NB4 (cell line): ENCODE measurements around the gene GRIK2.
A peak's percentile ranks its signal among the peaks of the same experiment; 100 is the strongest.
"Not testable (repeated sequence)": the region's sequence is repeated elsewhere in the genome, so short reads cannot be mapped to it uniquely, and the experiment has no call there.

Experiments
- DNase-seq: peaks from one replicate; pipeline ENCODE4 v3.0.0; 2010; ENCODE audit warnings: low read depth
- H3K4me3 ChIP-seq: one replicate; pipeline ENCODE4 v1.5.1; 2011; ENCODE audit warnings: mild to moderate bottlenecking, low read depth, low read length, moderate library complexity
- CTCF ChIP-seq: IDR thresholded peaks from one replicate; pipeline ENCODE4 v1.5.1; 2012; ENCODE audit warnings: low read depth, low read length
- MYC ChIP-seq: IDR thresholded peaks from 2 replicates; pipeline ENCODE4 v1.6.1; 2011; ENCODE audit warnings: low read depth, low read length
- POLR2A ChIP-seq: IDR thresholded peaks from 2 replicates; pipeline ENCODE4 v1.6.1; 2011; ENCODE audit warnings: mild to moderate bottlenecking; ENCODE audit not compliant: insufficient read length; ENCODE audit errors: extremely low read depth
- TF ChIP-seq, protein P1 (sequence below): IDR thresholded peaks from 2 replicates; pipeline ENCODE4 v1.6.1; 2011; ENCODE audit warnings: low read depth, low read length

The GRIK2 gene

DNA sequence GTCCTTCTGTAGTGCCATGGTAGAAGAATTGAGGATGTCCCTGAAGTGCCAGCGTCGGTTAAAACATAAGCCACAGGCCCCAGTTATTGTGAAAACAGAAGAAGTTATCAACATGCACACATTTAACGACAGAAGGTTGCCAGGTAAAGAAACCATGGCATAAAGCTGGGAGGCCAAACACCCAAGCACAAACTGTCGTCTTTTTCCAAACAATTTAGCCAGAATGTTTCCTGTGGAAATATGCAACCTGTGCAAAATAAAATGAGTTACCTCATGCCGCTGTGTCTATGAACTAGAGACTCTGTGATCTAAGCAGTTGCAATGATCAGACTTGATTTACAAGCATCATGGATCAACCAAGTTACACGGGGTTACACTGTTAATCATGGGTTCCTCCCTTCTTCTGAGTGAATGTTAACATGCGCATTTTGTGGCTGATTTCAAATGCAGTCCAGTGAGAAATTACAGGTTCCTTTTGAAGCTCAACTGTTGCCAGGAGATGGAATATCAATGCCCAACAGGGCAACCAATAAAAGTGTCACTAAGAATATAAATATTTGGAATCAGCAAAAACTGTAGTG is 674.9 kb downstream of the GRIK2 start:
- TF ChIP-seq POLR2A (no peak), MYC (no peak), CTCF (no peak)
- TF ChIP-seq, protein P1, sequence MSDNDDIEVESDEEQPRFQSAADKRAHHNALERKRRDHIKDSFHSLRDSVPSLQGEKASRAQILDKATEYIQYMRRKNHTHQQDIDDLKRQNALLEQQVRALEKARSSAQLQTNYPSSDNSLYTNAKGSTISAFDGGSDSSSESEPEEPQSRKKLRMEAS, result no peak
- no peak overlapping the region for H3K4me3 ChIP-seq
- DNase-seq, result no peak

GRCh38 chr6:102075539-102075938 is 682.0 kb downstream of the GRIK2 start:
- DNase-seq, result no peak
- H3K4me3 ChIP-seq, result no peak overlapping the region
- TF ChIP-seq, protein P1, result no peak
- TF ChIP-seq MYC, result no peak
- no peak for TF ChIP-seq CTCF
- no peak for TF ChIP-seq POLR2A

DNA sequence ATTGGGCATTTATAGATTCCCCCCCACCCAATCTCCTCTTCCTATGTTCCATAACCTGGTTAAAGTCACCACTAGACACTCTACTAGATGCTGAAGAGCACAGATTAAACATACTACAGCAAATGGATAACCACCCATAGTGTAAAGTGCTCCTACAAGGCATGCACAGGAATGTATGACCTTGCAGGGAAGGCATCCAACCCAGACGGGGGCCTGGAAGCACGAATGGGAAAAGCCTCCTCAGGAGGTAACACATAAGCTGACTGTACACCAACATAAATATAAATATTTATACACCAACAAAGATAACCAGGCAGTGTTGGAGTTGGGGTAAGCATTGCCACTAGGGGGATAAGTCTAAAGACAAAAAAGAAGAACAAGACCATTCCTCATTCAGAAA is 691.7 kb downstream of the GRIK2 start:
- no peak overlapping the region for H3K4me3 ChIP-seq
- TF ChIP-seq MYC (no peak), POLR2A (no peak), CTCF (no peak)
- TF ChIP-seq, protein P1, result no peak
- DNase-seq, result no peak

- not testable (repeated sequence) for H3K4me3 ChIP-seq, DNase-seq
These were observed 694.7 kb downstream of the GRIK2 start for GRCh38 chr6:102088160-102088559.

DNA sequence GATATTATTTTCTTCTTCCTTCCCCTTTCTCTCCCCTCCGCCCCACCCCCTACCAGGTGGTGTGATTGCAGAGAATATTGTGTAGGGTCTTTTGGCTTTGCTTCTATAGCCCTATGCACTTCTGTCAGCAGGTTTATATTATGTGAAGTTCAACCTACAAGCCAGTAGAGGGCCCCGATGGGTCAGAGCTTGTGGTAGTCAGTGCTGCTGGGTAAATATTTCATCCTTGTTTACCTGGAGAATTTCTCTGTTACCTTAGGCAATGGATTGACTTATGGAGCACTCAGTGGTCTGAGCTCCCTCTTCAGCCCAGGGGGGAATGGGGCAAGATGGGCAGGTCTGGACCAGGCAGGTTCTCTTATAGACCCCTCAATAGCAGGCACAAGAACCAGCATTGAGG is 720.9 kb downstream of the GRIK2 start:
- TF ChIP-seq CTCF (peak; percentile 56), MYC (no peak)
- peak; percentile 49 for DNase-seq
- no peak overlapping the region for H3K4me3 ChIP-seq

- TF ChIP-seq, protein P1, result no peak
- TF ChIP-seq POLR2A (no peak), CTCF (no peak), MYC (no peak)
- H3K4me3 ChIP-seq, result no peak overlapping the region
- no peak for DNase-seq
These were observed 722.4 kb downstream of the GRIK2 start for GRCh38 chr6:102115911-102116310.
